Measurements from ENCODE around the gene TLE6. TPM values are rescaled to one million over a fixed set of nuclear protein-coding genes. Genes with fewer than 3 reads are reported as not detected.

TLE6 gene
- total and polyA plus RNA-seq, 2 donors = 1.4 to 4.9 TPM

DNA sequence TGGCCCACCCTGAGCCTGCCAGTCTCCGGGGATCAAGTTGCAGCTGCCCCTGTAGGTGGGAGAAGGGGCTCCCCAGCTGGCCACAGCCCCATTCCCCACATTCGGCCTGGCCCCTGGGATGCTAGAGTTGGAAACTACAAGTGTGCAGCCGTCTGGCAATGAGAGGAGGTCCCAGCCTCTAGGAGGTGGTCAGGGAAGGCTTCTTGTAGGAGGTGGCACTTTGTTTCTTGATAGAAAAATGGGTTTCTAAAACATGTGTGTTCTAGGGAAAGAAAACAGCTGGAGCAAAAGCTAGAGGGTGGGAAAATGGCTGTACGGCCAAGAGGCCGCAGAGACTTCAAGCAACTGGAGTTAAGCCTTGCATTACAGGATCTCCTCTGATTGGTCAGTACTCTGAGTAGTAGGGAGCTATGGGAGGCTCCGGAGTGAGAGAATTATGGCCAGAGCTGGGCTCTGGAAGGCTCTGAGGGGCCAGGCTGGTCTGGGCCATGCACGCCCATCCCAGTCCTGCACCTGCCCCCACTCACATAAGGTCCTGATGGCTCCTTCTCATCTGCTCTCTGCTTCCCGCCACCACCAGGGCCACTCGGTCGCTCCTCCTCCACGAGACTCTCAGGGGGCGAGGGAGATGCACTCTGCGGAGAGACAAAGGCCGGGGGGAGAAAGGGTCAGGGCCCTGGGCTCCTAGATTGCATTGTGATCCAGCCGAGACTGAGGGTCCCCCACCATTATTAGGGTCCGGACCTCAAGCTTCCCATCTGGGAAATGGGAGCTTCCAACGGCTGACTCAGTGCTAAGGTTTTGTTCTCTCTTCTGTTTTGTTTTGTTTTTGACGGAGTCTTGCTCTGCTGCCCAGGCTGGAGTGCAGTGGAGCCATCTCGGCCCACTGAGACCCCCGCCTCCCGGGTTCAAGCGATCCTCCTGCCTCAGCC is 38.0 kb downstream of the TLE6 start:
- Histone ChIP-seq H3K9me3 (ENCODE audit: control insufficient read depth in 2 of 2, insufficient read depth in 1 of 2, low read length in 1 of 2) (no peaks in the 10 kb centered on the region), H3K4me3 (ENCODE audit: low read length in 2 of 2) (no peak overlapping the region), H3K4me1 (ENCODE audit: control insufficient read depth in 2 of 2, insufficient read depth in 2 of 2, low read length in 2 of 2) (no peaks in the 10 kb centered on the region), H3K36me3 (ENCODE audit: control insufficient read depth in 2 of 2, insufficient read depth in 2 of 2, low read length in 1 of 2) (no peaks in the 10 kb centered on the region), H3K27me3 (ENCODE audit: control insufficient read depth in 2 of 2, insufficient read depth in 1 of 2, low read length in 1 of 2) (peaks cover 0 to 25% of the 10 kb centered on the region in 2 donors), H3K27ac (ENCODE audit: low read depth in 1 of 2, low read length in 1 of 2) (no peak overlapping the region)
- WGBS = 95% methylated on average over 22 of the region's 22 CpGs
- DNase-seq (ENCODE audit: low read depth in 6 of 9, low spot score in 9 of 9) = no peak

DNA sequence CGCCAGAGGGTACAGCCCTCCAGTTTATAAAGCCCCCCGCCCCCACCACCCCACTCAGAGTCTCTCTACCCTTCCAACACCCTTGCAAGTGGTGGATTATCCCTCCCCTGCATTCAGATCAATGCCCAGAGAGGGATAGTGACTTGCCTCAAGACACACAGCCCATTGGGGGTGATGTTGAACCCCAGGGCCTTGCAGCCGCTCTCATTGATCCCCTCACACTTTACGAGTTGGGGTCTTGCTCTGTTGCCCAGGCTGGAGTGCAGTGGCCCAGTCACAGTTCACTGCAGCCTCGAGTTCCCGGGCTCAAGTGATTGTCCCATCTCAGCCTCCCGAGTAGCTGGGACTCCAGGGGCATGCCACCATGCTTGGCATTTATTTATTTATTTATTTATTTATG is 40.6 kb downstream of the TLE6 start:
- Histone ChIP-seq H3K4me3 (ENCODE audit: low read length in 2 of 2) (no peak overlapping the region), H3K36me3 (ENCODE audit: control insufficient read depth in 2 of 2, insufficient read depth in 2 of 2, low read length in 1 of 2) (no peaks in the 10 kb centered on the region), H3K27ac (ENCODE audit: low read depth in 1 of 2, low read length in 1 of 2) (no peak overlapping the region), H3K9me3 (ENCODE audit: control insufficient read depth in 2 of 2, insufficient read depth in 1 of 2, low read length in 1 of 2) (no peaks in the 10 kb centered on the region), H3K27me3 (ENCODE audit: control insufficient read depth in 2 of 2, insufficient read depth in 1 of 2, low read length in 1 of 2) (peaks cover 0 to 17% of the 10 kb centered on the region in 2 donors), H3K4me1 (ENCODE audit: control insufficient read depth in 2 of 2, insufficient read depth in 2 of 2, low read length in 2 of 2) (no peaks in the 10 kb centered on the region)
- WGBS = 92% methylated on average over 7 of the region's 7 CpGs
- DNase-seq (ENCODE audit: low read depth in 6 of 9, low spot score in 9 of 9) = no peak

DNA sequence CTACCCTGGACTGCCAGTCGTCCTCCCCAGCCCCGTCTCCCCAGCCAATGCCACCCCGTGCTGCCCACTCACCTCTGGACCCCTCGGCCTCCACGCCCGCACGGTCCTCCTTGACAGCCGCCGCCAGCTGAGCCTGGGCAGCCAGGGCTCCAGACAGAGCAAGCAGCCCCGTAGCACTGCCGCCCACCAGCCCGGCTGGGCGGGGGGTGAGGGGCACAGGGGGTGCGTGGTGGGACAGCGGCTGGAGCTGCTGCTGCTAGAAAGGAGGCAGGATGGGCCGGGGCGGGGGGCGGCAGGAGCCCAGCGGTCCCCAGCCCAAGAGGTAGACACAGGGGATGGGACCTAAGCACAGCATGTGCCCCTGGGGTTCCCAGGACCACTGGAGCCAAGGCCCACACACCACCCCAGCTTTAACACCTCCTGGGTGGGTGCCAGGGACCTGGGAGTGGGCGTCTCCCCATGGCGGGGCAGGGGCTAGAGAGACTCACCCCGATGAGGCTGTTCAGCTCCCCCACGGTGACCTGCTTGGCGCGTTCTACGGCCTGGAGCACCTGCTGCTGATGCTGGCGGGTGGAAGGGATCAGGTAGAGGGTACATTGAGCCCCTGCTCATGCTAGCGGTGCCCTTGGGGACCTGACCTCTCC is 42.0 kb downstream of the TLE6 start:
- Histone ChIP-seq H3K9me3 (ENCODE audit: control insufficient read depth in 2 of 2, insufficient read depth in 1 of 2, low read length in 1 of 2) (no peaks in the 10 kb centered on the region), H3K27me3 (ENCODE audit: control insufficient read depth in 2 of 2, insufficient read depth in 1 of 2, low read length in 1 of 2) (peaks cover 2 to 25% of the 10 kb centered on the region in 2 donors), H3K4me3 (ENCODE audit: low read length in 2 of 2) (no peak overlapping the region), H3K36me3 (ENCODE audit: control insufficient read depth in 2 of 2, insufficient read depth in 2 of 2, low read length in 1 of 2) (no peaks in the 10 kb centered on the region), H3K4me1 (ENCODE audit: control insufficient read depth in 2 of 2, insufficient read depth in 2 of 2, low read length in 2 of 2) (peaks cover 0 to under 1% of the 10 kb centered on the region in 2 donors), H3K27ac (ENCODE audit: low read depth in 1 of 2, low read length in 1 of 2) (no peak overlapping the region)
- DNase-seq (ENCODE audit: low read depth in 6 of 9, low spot score in 9 of 9) = no peak
- WGBS = 97% methylated on average over 28 of the region's 28 CpGs

DNA sequence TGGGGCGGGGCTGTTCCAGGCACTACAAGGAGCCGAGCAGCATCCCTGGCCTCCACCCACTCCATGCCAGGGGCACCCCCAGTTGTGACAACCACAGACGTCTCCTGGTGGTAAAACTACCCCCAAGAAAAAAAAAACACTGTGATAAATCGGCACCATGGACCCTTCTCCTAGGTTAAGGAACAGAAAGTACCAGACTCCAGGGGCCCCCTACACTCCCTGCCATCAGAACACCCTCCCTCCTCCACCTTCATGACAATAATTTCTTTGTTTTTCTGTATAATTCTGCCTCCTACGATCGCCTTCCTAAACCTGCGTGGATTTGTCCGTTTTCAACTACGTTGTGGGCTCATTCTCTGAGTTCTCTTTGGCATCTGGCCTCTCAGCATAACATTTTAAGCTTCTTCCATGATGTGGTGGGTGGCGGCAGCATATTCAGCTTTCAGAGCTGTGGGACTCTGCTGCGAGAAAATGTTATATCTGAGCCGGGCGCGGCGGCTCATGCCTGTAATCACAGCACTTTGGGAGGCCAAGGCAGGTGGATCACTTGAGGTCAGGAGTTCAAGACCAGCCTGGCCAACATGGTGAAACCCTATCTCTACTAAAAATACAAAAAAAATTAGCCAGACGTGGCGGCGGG is 43.1 kb downstream of the TLE6 start:
- H3K27me3 ChIP-seq (ENCODE audit: control insufficient read depth in 2 of 2, insufficient read depth in 1 of 2, low read length in 1 of 2) = peaks cover 13 to 30% of the 10 kb centered on the region in 2 donors
- no peaks in the 10 kb centered on the region for H3K9me3 ChIP-seq (ENCODE audit: control insufficient read depth in 2 of 2, insufficient read depth in 1 of 2, low read length in 1 of 2)
- H3K27ac ChIP-seq (ENCODE audit: low read depth in 1 of 2, low read length in 1 of 2) = no peak overlapping the region
- no peaks in the 10 kb centered on the region for H3K36me3 ChIP-seq (ENCODE audit: control insufficient read depth in 2 of 2, insufficient read depth in 2 of 2, low read length in 1 of 2)
- no peak for DNase-seq (ENCODE audit: low read depth in 6 of 9, low spot score in 9 of 9)
- WGBS = 94% methylated on average over 18 of the region's 18 CpGs
- peaks cover 6 to 12% of the 10 kb centered on the region in 2 donors for H3K4me1 ChIP-seq (ENCODE audit: control insufficient read depth in 2 of 2, insufficient read depth in 2 of 2, low read length in 2 of 2)
- no peak overlapping the region for H3K4me3 ChIP-seq (ENCODE audit: low read length in 2 of 2)

DNA sequence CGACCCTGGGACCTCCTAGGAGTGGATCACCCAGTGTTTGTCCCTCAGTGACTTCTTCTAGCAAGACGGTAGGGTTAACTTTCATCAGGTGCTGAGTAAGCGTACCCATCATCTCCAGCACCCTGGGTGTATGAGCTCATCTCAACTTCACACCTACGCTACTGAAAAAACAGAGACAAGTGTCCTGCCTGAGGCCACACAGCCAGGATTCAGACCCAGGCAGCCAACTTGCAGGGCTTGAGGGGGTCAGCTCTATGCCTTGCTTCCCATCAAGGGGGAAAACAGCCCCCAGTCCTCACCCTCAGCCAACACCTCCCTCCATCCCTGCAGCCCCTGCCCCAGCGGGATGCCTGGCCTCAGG is 47.1 kb downstream of the TLE6 start:
- 21% methylated on average over 5 of the region's 5 CpGs for WGBS
- Histone ChIP-seq H3K27ac (ENCODE audit: low read depth in 1 of 2, low read length in 1 of 2) (no peak overlapping the region), H3K4me1 (ENCODE audit: control insufficient read depth in 2 of 2, insufficient read depth in 2 of 2, low read length in 2 of 2) (peaks cover 11 to 29% of the 10 kb centered on the region in 2 donors), H3K4me3 (ENCODE audit: low read length in 2 of 2) (no peak overlapping the region), H3K9me3 (ENCODE audit: control insufficient read depth in 2 of 2, insufficient read depth in 1 of 2, low read length in 1 of 2) (peaks cover 0 to 3% of the 10 kb centered on the region in 2 donors), H3K36me3 (ENCODE audit: control insufficient read depth in 2 of 2, insufficient read depth in 2 of 2, low read length in 1 of 2) (no peaks in the 10 kb centered on the region), H3K27me3 (ENCODE audit: control insufficient read depth in 2 of 2, insufficient read depth in 1 of 2, low read length in 1 of 2) (peaks cover 42 to 68% of the 10 kb centered on the region in 2 donors)
- DNase-seq (ENCODE audit: low read depth in 6 of 9, low spot score in 9 of 9) = no peak

DNA sequence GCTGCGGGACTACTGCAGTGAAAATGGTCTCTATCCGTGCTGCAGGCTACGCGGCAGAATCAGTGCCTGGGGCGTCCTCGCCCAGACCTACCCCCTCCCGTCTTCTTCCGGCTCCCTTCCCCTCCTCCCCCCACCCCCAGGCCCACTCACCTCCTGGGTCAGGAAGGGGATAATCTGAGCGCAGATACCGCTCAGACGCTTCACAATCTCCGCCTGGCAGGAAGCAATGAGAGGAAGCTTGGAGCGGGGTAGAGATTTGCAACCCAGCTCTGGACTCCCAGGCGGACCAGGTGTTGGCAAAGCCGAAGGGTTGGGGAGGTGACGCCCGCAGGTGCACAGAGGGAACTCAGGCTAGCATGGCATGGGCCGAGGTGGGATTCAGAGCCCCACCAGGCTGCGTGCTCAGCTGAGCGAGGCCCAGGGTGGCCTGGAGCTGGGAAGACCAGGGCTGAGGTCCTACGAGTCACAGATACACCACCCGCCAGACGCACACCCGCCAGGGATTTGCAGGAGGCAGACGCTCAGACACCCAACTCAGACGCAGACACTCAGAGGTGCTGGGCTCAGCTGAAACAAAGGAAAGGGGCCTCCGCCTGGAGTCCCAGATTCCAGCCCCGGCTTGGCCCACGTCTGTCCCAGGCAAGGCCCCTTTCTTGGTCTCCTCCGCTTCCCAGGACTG is 47.6 kb downstream of the TLE6 start:
- peaks cover 0 to 3% of the 10 kb centered on the region in 2 donors for H3K9me3 ChIP-seq (ENCODE audit: control insufficient read depth in 2 of 2, insufficient read depth in 1 of 2, low read length in 1 of 2)
- H3K4me3 ChIP-seq (ENCODE audit: low read length in 2 of 2) = no peak overlapping the region
- H3K27ac ChIP-seq (ENCODE audit: low read depth in 1 of 2, low read length in 1 of 2) = peak overlapping the region in 1 of 2 donors; percentile 5
- peak in 1 of 9 donors; percentile 34 for DNase-seq (ENCODE audit: low read depth in 6 of 9, low spot score in 9 of 9)
- no peaks in the 10 kb centered on the region for H3K36me3 ChIP-seq (ENCODE audit: control insufficient read depth in 2 of 2, insufficient read depth in 2 of 2, low read length in 1 of 2)
- H3K27me3 ChIP-seq (ENCODE audit: control insufficient read depth in 2 of 2, insufficient read depth in 1 of 2, low read length in 1 of 2) = peaks cover 46 to 73% of the 10 kb centered on the region in 2 donors
- H3K4me1 ChIP-seq (ENCODE audit: control insufficient read depth in 2 of 2, insufficient read depth in 2 of 2, low read length in 2 of 2) = peaks cover 11 to 31% of the 10 kb centered on the region in 2 donors
- 10% methylated on average over 30 of the region's 30 CpGs for WGBS

DNA sequence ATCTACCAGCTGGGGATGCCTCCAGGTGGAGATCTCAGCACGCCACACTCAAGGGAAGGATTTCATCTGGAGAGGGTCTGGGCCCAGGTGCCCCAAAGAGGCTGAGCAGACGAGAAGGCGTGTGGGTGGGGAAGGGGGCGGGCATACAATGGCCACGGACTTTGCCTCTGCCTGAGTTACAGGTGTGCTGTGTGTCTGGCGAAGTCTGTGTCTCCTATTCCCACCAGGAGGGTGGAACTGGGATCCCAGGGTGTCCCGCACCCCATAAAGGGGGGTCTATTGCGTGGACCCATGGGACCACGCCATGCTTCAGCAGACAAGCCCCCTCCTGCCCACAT is 48.2 kb downstream of the TLE6 start:
- H3K9me3 ChIP-seq (ENCODE audit: control insufficient read depth in 2 of 2, insufficient read depth in 1 of 2, low read length in 1 of 2) = peaks cover 0 to 3% of the 10 kb centered on the region in 2 donors
- peaks cover 51 to 78% of the 10 kb centered on the region in 2 donors for H3K27me3 ChIP-seq (ENCODE audit: control insufficient read depth in 2 of 2, insufficient read depth in 1 of 2, low read length in 1 of 2)
- H3K4me1 ChIP-seq (ENCODE audit: control insufficient read depth in 2 of 2, insufficient read depth in 2 of 2, low read length in 2 of 2) = peaks cover 11 to 31% of the 10 kb centered on the region in 2 donors
- 61% methylated on average over 9 of the region's 9 CpGs for WGBS
- DNase-seq (ENCODE audit: low read depth in 6 of 9, low spot score in 9 of 9) = no peak
- no peak overlapping the region for H3K27ac ChIP-seq (ENCODE audit: low read depth in 1 of 2, low read length in 1 of 2)
- no peaks in the 10 kb centered on the region for H3K36me3 ChIP-seq (ENCODE audit: control insufficient read depth in 2 of 2, insufficient read depth in 2 of 2, low read length in 1 of 2)
- no peak overlapping the region for H3K4me3 ChIP-seq (ENCODE audit: low read length in 2 of 2)

DNA sequence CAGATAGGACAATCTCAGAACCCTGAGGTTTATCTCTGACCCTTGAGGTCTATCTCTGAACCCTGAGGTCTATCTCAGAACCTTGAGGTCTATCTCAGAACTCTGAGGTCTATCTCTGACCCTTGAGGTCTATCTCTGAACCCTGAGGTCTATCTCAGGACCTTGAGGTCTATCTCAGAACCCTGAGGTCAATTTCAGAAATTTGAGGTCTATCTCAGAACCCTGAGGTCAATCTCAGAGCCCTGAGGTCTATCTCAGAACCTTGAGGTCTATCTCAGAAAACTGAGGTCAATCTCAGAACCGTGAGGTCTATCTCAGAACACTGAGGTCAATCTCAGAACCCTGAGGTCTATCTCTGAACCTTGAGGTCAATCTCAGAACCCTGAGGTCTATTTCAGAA is 49.4 kb downstream of the TLE6 start:
- H3K4me1 ChIP-seq (ENCODE audit: control insufficient read depth in 2 of 2, insufficient read depth in 2 of 2, low read length in 2 of 2) = peaks cover 11 to 31% of the 10 kb centered on the region in 2 donors
- H3K36me3 ChIP-seq (ENCODE audit: control insufficient read depth in 2 of 2, insufficient read depth in 2 of 2, low read length in 1 of 2) = no peaks in the 10 kb centered on the region
- no peak overlapping the region for H3K27ac ChIP-seq (ENCODE audit: low read depth in 1 of 2, low read length in 1 of 2)
- no peak for DNase-seq (ENCODE audit: low read depth in 6 of 9, low spot score in 9 of 9)
- peaks cover 0 to 7% of the 10 kb centered on the region in 2 donors for H3K9me3 ChIP-seq (ENCODE audit: control insufficient read depth in 2 of 2, insufficient read depth in 1 of 2, low read length in 1 of 2)
- no peak overlapping the region for H3K4me3 ChIP-seq (ENCODE audit: low read length in 2 of 2)
- WGBS = 97% methylated on average over 1 of the region's 1 CpG
- peaks cover 55 to 88% of the 10 kb centered on the region in 2 donors for H3K27me3 ChIP-seq (ENCODE audit: control insufficient read depth in 2 of 2, insufficient read depth in 1 of 2, low read length in 1 of 2)

All from thymus (tissue), 11 donors.